Upper lobe of right lung (tissue), 1 donor: ENCODE results near the gene PIAS2. TPM values are rescaled to one million over a fixed set of nuclear protein-coding genes. Genes with fewer than 3 reads are reported as not detected.

ENCODE experiments used
- ATAC-seq: fragments of 200-7000 bp; cut with Tn5 transposase; one replicate; pipeline ENCODE4 v1.9.1; 2020; ENCODE audit warnings: mild to moderate bottlenecking, moderate library complexity
- DNase-seq: peaks from one replicate; pipeline ENCODE4 v3.0.0-alpha.2; 2020
- H3K27ac ChIP-seq: fragments of 200-600 bp; one replicate; pipeline ENCODE4 v1.8.0; 2022
- H3K27me3 ChIP-seq: fragments of 200-600 bp; one replicate; pipeline ENCODE4 v1.8.0; 2022; ENCODE audit warnings: mild to moderate bottlenecking
- H3K36me3 ChIP-seq: fragments of 200-600 bp; one replicate; pipeline ENCODE4 v1.8.0; 2022
- H3K4me1 ChIP-seq: fragments of 200-600 bp; one replicate; pipeline ENCODE4 v1.8.0; 2022
- H3K4me3 ChIP-seq: fragments of 200-600 bp; one replicate; pipeline ENCODE4 v1.8.0; 2022; ENCODE audit warnings: mild to moderate bottlenecking
- H3K9me3 ChIP-seq: fragments of 200-600 bp; one replicate; pipeline ENCODE4 v1.8.0; 2022
- intact Hi-C: fragments of 100-400 bp; cut with DNase I; formaldehyde crosslinking; loops from one replicate; pipeline ENCODE4 v1.11.0; 2022
- total RNA-seq: library from RNA; stranded (reverse); fragmentation: NEBNext Ultra II Directional; extraction: Animal tissue kit (Norgen Biotek cat#: 25700); gene quantifications from one replicate; pipeline ENCODE4 v1.2.1, GENCODE V29; 2021
- TF ChIP-seq, protein P1 (sequence below): fragments of 200-600 bp; IDR thresholded peaks from one replicate; pipeline ENCODE4 v1.8.0; 2022; ENCODE audit warnings: antibody characterized with exemption
- donor health status: DM: no; HTN: yes; CAD: no; lungs with severe emphysema.

The PIAS2 gene
- total RNA-seq, 1 donor from 2014 or later, result 38.6 TPM

DNA sequence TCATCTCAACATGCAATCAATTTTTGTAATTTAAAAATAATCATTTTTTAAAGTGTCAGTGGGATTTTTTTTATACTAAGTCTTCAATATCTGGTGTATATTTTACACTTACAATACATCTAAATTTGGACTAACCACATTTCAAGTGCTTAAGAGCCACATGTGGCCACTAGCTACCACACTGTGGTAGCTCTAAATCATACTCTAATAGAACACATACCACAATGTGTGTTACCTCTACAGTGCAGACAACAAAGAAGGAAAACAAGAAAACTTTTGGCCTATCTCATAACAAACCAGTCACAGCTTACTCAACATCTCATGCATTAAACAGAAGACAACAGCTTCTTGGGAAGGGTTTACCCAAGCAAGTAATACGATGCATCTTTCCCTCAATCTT is 24.5 kb downstream of the PIAS2 start:
- no peaks in the 10 kb centered on the region for H3K27me3 ChIP-seq
- intact Hi-C loops, result no loop called here
- DNase-seq (no peak), ATAC-seq (no peak)
- no peaks in the 10 kb centered on the region for H3K4me1 ChIP-seq
- H3K9me3 ChIP-seq, result peaks cover 12% of the 10 kb centered on the region
- TF ChIP-seq, protein P1, sequence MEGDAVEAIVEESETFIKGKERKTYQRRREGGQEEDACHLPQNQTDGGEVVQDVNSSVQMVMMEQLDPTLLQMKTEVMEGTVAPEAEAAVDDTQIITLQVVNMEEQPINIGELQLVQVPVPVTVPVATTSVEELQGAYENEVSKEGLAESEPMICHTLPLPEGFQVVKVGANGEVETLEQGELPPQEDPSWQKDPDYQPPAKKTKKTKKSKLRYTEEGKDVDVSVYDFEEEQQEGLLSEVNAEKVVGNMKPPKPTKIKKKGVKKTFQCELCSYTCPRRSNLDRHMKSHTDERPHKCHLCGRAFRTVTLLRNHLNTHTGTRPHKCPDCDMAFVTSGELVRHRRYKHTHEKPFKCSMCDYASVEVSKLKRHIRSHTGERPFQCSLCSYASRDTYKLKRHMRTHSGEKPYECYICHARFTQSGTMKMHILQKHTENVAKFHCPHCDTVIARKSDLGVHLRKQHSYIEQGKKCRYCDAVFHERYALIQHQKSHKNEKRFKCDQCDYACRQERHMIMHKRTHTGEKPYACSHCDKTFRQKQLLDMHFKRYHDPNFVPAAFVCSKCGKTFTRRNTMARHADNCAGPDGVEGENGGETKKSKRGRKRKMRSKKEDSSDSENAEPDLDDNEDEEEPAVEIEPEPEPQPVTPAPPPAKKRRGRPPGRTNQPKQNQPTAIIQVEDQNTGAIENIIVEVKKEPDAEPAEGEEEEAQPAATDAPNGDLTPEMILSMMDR, result no peak
- H3K4me3 ChIP-seq, result no peak overlapping the region
- peaks cover 15% of the 10 kb centered on the region for H3K36me3 ChIP-seq
- H3K27ac ChIP-seq, result no peak overlapping the region

DNA sequence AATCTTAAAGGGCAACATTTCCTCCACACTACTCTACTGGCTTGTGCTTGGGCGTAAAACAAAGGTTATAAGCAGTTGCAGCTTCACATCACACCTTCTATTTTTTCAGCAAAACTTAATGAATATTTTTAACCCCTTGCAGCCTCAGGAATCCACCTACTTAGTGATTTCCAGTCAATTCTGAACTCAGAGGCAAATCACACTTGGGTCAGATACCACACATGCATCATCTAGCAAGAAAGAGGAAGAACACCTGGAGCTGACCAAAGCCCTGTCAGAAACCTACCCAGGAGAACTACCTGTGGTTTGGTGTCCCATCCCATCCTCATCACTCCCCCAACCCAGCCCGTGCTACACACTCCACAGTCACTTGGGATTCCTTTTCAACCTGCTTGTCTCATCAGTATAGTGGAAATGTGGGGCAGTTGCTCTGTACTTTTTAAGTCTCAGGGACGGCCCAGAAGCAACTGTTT is 25.5 kb downstream of the PIAS2 start:
- intact Hi-C loops, result no loop called here
- TF ChIP-seq, protein P1, result no peak

DNA sequence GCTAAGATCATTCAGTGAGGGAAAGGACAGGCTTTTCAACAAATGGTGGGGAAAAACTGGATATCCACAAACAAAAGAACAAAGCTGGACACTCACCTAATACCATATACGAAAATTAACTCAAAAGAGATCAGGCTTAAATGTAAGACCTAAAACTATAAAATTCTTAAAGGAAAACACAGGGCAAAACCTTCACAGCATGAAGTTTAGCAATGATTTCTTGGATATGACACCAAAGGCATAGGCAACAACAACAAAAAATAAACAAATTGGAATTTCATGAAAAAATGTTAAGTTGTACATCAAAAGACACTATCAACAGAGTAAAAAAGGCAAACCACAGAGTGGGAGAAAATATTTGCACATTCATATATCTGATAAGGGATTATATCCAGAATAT is 28.3 kb downstream of the PIAS2 start:
- no peak for DNase-seq
- Histone ChIP-seq H3K36me3 (peaks cover 15% of the 10 kb centered on the region), H3K4me1 (no peaks in the 10 kb centered on the region), H3K27ac (no peak overlapping the region), H3K9me3 (peaks cover 12% of the 10 kb centered on the region), H3K27me3 (no peaks in the 10 kb centered on the region), H3K4me3 (no peak overlapping the region)
- intact Hi-C loops, result no loop called here
- TF ChIP-seq, protein P1, result no peak
- ATAC-seq, result no peak

More for the DNA sequence above, 25.5 kb downstream of the PIAS2 start:
- ATAC-seq, result no peak
- Histone ChIP-seq H3K27me3 (no peaks in the 10 kb centered on the region), H3K4me3 (no peak overlapping the region), H3K36me3 (peaks cover 15% of the 10 kb centered on the region), H3K9me3 (peaks cover 12% of the 10 kb centered on the region), H3K27ac (no peak overlapping the region), H3K4me1 (no peaks in the 10 kb centered on the region)
- no peak for DNase-seq

DNA sequence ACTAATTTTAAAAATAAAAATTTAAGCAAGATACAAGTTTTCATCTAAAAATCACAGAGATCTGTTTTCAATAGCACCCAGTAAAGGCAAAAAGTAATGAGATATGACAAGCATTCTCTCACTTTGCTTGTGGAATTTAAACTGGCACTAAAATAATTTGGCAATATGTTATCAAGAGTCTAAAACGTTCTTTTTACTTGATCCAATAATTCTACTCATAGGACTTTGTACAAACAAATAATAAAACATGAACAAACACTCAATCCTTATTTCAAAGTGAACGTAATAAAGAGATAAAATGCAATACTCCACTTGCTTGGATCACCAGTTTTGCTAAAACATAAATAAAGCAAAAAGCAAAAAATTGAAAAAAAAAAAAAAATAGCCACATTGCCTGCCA is 30.4 kb downstream of the PIAS2 start:
- no peak for DNase-seq
- intact Hi-C loops, result no loop called here
- no peaks in the 10 kb centered on the region for H3K4me1 ChIP-seq
- H3K27me3 ChIP-seq, result no peaks in the 10 kb centered on the region
- peaks cover 12% of the 10 kb centered on the region for H3K9me3 ChIP-seq
- no peak overlapping the region for H3K4me3 ChIP-seq
- ATAC-seq, result no peak
- no peak overlapping the region for H3K27ac ChIP-seq
- H3K36me3 ChIP-seq, result peaks cover 15% of the 10 kb centered on the region
- TF ChIP-seq, protein P1, result no peak

DNA sequence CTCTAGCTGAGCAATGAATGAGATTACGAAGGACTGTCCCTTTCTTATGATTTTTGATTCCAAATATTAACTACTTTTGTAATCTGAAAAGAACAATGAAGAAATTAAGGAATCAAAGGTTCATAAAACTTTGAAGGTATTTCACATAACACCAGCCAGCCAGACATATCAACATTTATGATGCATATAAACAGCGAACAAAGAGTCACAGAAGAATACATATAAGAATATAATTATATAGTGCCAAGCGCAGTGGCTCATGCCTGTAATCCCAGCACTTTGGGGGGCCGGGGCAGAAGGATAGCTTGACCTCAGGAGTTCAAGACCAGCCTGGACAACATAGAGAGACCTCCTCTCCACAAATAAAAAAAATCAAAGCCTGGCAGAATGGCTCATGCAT is 34.1 kb downstream of the PIAS2 start:
- TF ChIP-seq, protein P1, result no peak
- H3K36me3 ChIP-seq, result no peaks in the 10 kb centered on the region
- no peaks in the 10 kb centered on the region for H3K27me3 ChIP-seq
- no peaks in the 10 kb centered on the region for H3K4me1 ChIP-seq
- no peak overlapping the region for H3K4me3 ChIP-seq
- intact Hi-C loops, result no loop called here
- DNase-seq (no peak), ATAC-seq (no peak)
- no peak overlapping the region for H3K27ac ChIP-seq
- peaks cover 3% of the 10 kb centered on the region for H3K9me3 ChIP-seq
